Calu3 (cell line): ENCODE data around the gene RIGI. TPM values are rescaled to one million over a fixed set of nuclear protein-coding genes. Genes with fewer than 3 reads are reported as not detected.

Experiments
- BruUV-seq: library from RNA; stranded (reverse); fragments of 400-500 nt; replicated peaks from 2 replicates; lab custom pipeline; 2021; lab: Mats Ljungman, UMichigan
- CTCF ChIA-PET: fragments of 300-600 bp; sonication (Branson Sonifier 250); formaldehyde crosslinking; loops from one replicate; lab custom pipeline; 2022; ENCODE audit warnings: antibody characterized with exemption; lab: Charles Lee
- DNase-seq: peaks from one replicate; pipeline ENCODE4 v3.0.0; 2022
- H3K27ac Mint-ChIP-seq: one replicate; pipeline ENCODE4 v1.8.0; 2022; ENCODE audit warnings: mixed read lengths; ENCODE audit not compliant: unreplicated experiment
- H3K27me3 Mint-ChIP-seq: one replicate; pipeline ENCODE4 v1.8.0; 2022; ENCODE audit warnings: mixed read lengths; ENCODE audit not compliant: unreplicated experiment
- H3K36me3 Mint-ChIP-seq: one replicate; pipeline ENCODE4 v1.8.0; 2022; ENCODE audit warnings: mild to moderate bottlenecking, moderate library complexity, mixed read lengths; ENCODE audit not compliant: insufficient read depth, unreplicated experiment
- H3K4me1 Mint-ChIP-seq: one replicate; pipeline ENCODE4 v1.8.0; 2022; ENCODE audit warnings: mild to moderate bottlenecking, low read depth, mixed read lengths; ENCODE audit not compliant: unreplicated experiment
- H3K4me3 Mint-ChIP-seq: one replicate; pipeline ENCODE4 v1.8.0; 2022; ENCODE audit warnings: mild to moderate bottlenecking, low read depth, moderate library complexity, mixed read lengths; ENCODE audit not compliant: unreplicated experiment
- H3K9me3 Mint-ChIP-seq: one replicate; pipeline ENCODE4 v1.8.0; 2022; ENCODE audit warnings: low read depth, mixed read lengths; ENCODE audit not compliant: unreplicated experiment
- CTCF ChIP-seq: fragments of 200-600 bp; IDR thresholded peaks from one replicate; pipeline ENCODE4 v1.8.0; 2022; ENCODE audit warnings: antibody characterized with exemption; ENCODE audit not compliant: unreplicated experiment
- intact Hi-C: fragments of 100-400 bp; cut with micrococcal nuclease; formaldehyde crosslinking; loops from one replicate; pipeline ENCODE4 v1.10.0; 2022; ENCODE audit not compliant: unreplicated experiment
- total RNA-seq: library from RNA; stranded (reverse); gene quantifications from 2 replicates; pipeline ENCODE4 v1.2.3, GENCODE V29; 2022

RIGI gene
- total RNA-seq, 1 experiment from 2014 or later: 24.8 TPM

GRCh38 chr9:32545884-32546283 lies 19.9 kb upstream of the RIGI start:
- Mint-ChIP-seq H3K9me3 (no peaks in the 10 kb centered on the region), H3K27ac (no peak overlapping the region), H3K36me3 (peaks cover 23% of the 10 kb centered on the region), H3K4me3 (no peak overlapping the region), H3K4me1 (peaks cover 8% of the 10 kb centered on the region), H3K27me3 (no peaks in the 10 kb centered on the region)
- no TSS peak for BruUV-seq
- no peak for TF ChIP-seq CTCF
- CTCF ChIA-PET: no interaction called here
- intact Hi-C loops: no loop called here
- no peak for DNase-seq

- no TSS peak for BruUV-seq
- no peak for TF ChIP-seq CTCF
- DNase-seq: no peak
- no peaks in the 10 kb centered on the region for H3K27me3 Mint-ChIP-seq
- CTCF ChIA-PET: no interaction called here
- H3K4me1 Mint-ChIP-seq: no peaks in the 10 kb centered on the region
- intact Hi-C loops: no loop called here
- no peak overlapping the region for H3K4me3 Mint-ChIP-seq
- H3K27ac Mint-ChIP-seq: no peak overlapping the region
- H3K9me3 Mint-ChIP-seq: no peaks in the 10 kb centered on the region
- H3K36me3 Mint-ChIP-seq: peaks cover 12% of the 10 kb centered on the region
These were observed 17.1 kb upstream of the RIGI start for GRCh38 chr9:32543047-32543446.

- CTCF ChIA-PET: no interaction called here
- intact Hi-C loops: no loop called here
- no peak for DNase-seq
- no TSS peak for BruUV-seq
- no peak overlapping the region for H3K27ac Mint-ChIP-seq
- no peak for TF ChIP-seq CTCF
- peaks cover 2% of the 10 kb centered on the region for H3K9me3 Mint-ChIP-seq
- H3K36me3 Mint-ChIP-seq: peaks cover 8% of the 10 kb centered on the region
- no peaks in the 10 kb centered on the region for H3K4me1 Mint-ChIP-seq
- H3K4me3 Mint-ChIP-seq: no peak overlapping the region
- H3K27me3 Mint-ChIP-seq: no peaks in the 10 kb centered on the region
These were observed 7.8 kb upstream of the RIGI start for GRCh38 chr9:32533816-32534215.

- Mint-ChIP-seq H3K27me3 (no peaks in the 10 kb centered on the region), H3K4me3 (no peak overlapping the region), H3K36me3 (peaks cover 8% of the 10 kb centered on the region), H3K9me3 (peaks cover 2% of the 10 kb centered on the region), H3K4me1 (no peaks in the 10 kb centered on the region), H3K27ac (no peak overlapping the region)
- TF ChIP-seq CTCF: no peak
- DNase-seq: no peak
- CTCF ChIA-PET: no interaction called here
- intact Hi-C loops: no loop called here
- BruUV-seq: no TSS peak
These were observed 7.3 kb upstream of the RIGI start for GRCh38 chr9:32533336-32533735.
